Stimulated activated effector memory CD8-positive, alpha-beta T cell treated with anti-CD3 and anti-CD28 coated beads, Interleukin-12 subunit alpha, Interleukin-12 subunit beta, amount 100 ng/mL, for 72 hours (primary cell): Measurements from ENCODE around the gene ARHGEF35.

Experiments used
- ATAC-seq: fragments of 150-1000 bp; cut with Tn5 transposase; 2 replicates; pipeline ENCODE4 v1.10.0; 2021
- DNase-seq, 2 donors: peaks; one replicate each; pipeline ENCODE4 v3.0.0; 2021 to 2022; ENCODE audit warnings: low spot score in 2 of 2
- H3K27ac Mint-ChIP-seq: one replicate; pipeline ENCODE4 v1.8.0; 2022; ENCODE audit warnings: mild to moderate bottlenecking, mixed read lengths
- H3K36me3 Mint-ChIP-seq: one replicate; pipeline ENCODE4 v1.8.0; 2022; ENCODE audit warnings: mild to moderate bottlenecking, mixed read lengths
- H3K4me1 Mint-ChIP-seq: one replicate; pipeline ENCODE4 v1.8.0; 2022; ENCODE audit warnings: mixed read lengths
- H3K4me3 Mint-ChIP-seq: one replicate; pipeline ENCODE4 v1.8.0; 2022; ENCODE audit warnings: mild to moderate bottlenecking, mixed read lengths
- H3K9me3 Mint-ChIP-seq: one replicate; pipeline ENCODE4 v1.8.0; 2022; ENCODE audit warnings: mixed read lengths

Gene ARHGEF35

DNA sequence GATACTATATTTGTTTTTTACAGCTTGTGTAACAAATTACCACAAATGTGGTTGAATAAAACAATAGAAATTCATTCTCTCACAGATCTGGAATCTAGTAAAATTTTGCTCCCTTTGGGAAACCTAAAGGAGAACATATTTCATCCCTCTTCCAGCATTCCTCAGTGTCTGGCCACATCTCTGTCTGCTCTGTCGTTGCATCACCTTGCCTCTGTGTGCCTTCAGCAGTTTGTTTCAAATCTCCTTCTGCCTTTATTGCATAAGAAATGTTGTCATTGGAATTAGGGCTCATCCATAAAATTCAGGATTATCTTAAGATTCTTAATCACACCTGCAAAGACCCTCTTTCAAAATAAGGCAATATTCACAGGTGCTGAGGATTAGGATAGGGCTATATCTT, 58.1 kb downstream of the ARHGEF35 start:
- H3K4me1 Mint-ChIP-seq: no peaks in the 10 kb centered on the region
- ATAC-seq (no peak), DNase-seq (no peak)
- no peak overlapping the region for H3K27ac Mint-ChIP-seq
- no peaks in the 10 kb centered on the region for H3K36me3 Mint-ChIP-seq
- no peaks in the 10 kb centered on the region for H3K9me3 Mint-ChIP-seq
- no peak overlapping the region for H3K4me3 Mint-ChIP-seq
